SK-N-MC (cell line): ENCODE data around the gene TSEN2.

Experiments
- EZH2 ChIP-seq: fragments of 200-600 bp; sonication (generic); IDR thresholded peaks from one replicate; pipeline ENCODE4 v1.6.1; 2017; ENCODE audit warnings: antibody characterized with exemption
- POLR2AphosphoS5 ChIP-seq: IDR thresholded peaks from 2 replicates; pipeline ENCODE4 v1.6.1; 2012; ENCODE audit warnings: mild to moderate bottlenecking, low read depth, low read length, borderline replicate concordance

- TF ChIP-seq EZH2: no peak
- no peak for TF ChIP-seq POLR2AphosphoS5
Observed at GRCh38 chr3:12521010-12521409, 36.7 kb downstream of the TSEN2 start.
